HCT116 (cell line): ENCODE measurements around the gene HOXD9. TPM values are rescaled to one million over a fixed set of nuclear protein-coding genes. Genes with fewer than 3 reads are reported as not detected.

Experiments used
- ATAC-seq: fragments of 200-7000 bp; cut with Tn5 transposase; 2 replicates; pipeline ENCODE4 v1.9.1; 2020; ENCODE audit warnings: mild to moderate bottlenecking, moderate library complexity
- BruUV-seq: library from RNA; stranded (reverse); fragments of 400-500 nt; replicated peaks from 2 replicates; lab custom pipeline; 2021; lab: Mats Ljungman, UMichigan
- CTCF ChIA-PET: fragments of 300-600 bp; sonication (Branson Sonifier 250); formaldehyde crosslinking; loops from one replicate; lab custom pipeline; 2021; ENCODE audit warnings: antibody characterized with exemption; lab: Charles Lee
- POLR2A ChIA-PET: fragments of 300-600, 350-600 bp; sonication (Branson Sonifier 250); formaldehyde crosslinking; loops from one replicate; lab custom pipeline; 2021; ENCODE audit warnings: antibody characterized with exemption; lab: Charles Lee
- RAD21 ChIA-PET, 2 experiments: fragments of 300-600 bp; sonication (Branson Sonifier 250); formaldehyde crosslinking; loops; one replicate each; lab custom pipeline; 2023; ENCODE audit warnings: low total read pairs in 2 of 2; ENCODE audit not compliant: uncharacterized antibody in 2 of 2, unreplicated experiment in 2 of 2, low non-redundant PET in 1 of 2; lab: Charles Lee
- DNase-seq: peaks from one replicate; pipeline ENCODE4 v3.0.0-alpha.2; 2010; ENCODE audit warnings: low read depth, low spot score
- H2AFZ ChIP-seq: fragments of 200-600 bp; shearing (Covaris generic), sonication (generic); 2 replicates; pipeline ENCODE4 v1.6.1; 2017; ENCODE audit warnings: low read depth, mixed run types, mixed read lengths, antibody characterized with exemption, low read length; ENCODE audit not compliant: poor library complexity, severe bottlenecking
- H3K27ac ChIP-seq: 2 replicates; pipeline ENCODE4 v1.5.1; 2012; ENCODE audit warnings: low read depth, low read length
- H3K27me3 ChIP-seq: fragments of 200-600 bp; sonication (generic); 2 replicates; pipeline ENCODE4 v1.6.1; 2016; ENCODE audit warnings: mixed run types, low read length, mixed read lengths; ENCODE audit not compliant: insufficient read depth
- H3K36me3 ChIP-seq, 2 experiments: fragments of 200-500 bp in 1 of 2; fragments of 200-600 bp in 1 of 2; sonication (Bioruptor generic) in 1 of 2; sonication (generic) in 1 of 2; 2 replicates each; pipeline versions ENCODE4 v1.5.1 to v1.6.1; 2014 to 2016; ENCODE audit warnings: low read length in 2 of 2, inconsistent platforms in 1 of 2, mixed read lengths in 1 of 2, mixed run types in 1 of 2; ENCODE audit not compliant: insufficient read depth in 2 of 2, control insufficient read depth in 1 of 2
- H3K4me1 ChIP-seq, 2 experiments: fragments of 200-600 bp in 1 of 2; sonication (generic) in 1 of 2; 2 replicates each; pipeline versions ENCODE4 v1.5.1 to v1.6.1; 2012 to 2017; ENCODE audit warnings: low read length in 2 of 2, inconsistent platforms in 1 of 2, mild to moderate bottlenecking in 1 of 2, mixed read lengths in 1 of 2, mixed run types in 1 of 2, moderate library complexity in 1 of 2; ENCODE audit not compliant: insufficient read depth in 2 of 2, control insufficient read depth in 1 of 2
- H3K4me2 ChIP-seq: fragments of 200-600 bp; sonication (generic); 2 replicates; pipeline ENCODE4 v1.6.1; 2017; ENCODE audit warnings: mixed run types, low read length, mixed read lengths
- H3K4me3 ChIP-seq, 2 experiments: fragments of 200-600 bp in 1 of 2; sonication (generic) in 1 of 2; replicated peaks in 1 of 2; 2 replicates each; pipeline ENCODE4 v1.5.1; 2011 to 2016; ENCODE audit warnings: low read length in 2 of 2, control low read depth in 1 of 2, low read depth in 1 of 2, mild to moderate bottlenecking in 1 of 2, mixed read lengths in 1 of 2, mixed run types in 1 of 2
- H3K79me2 ChIP-seq: fragments of 200-600 bp; sonication (generic); 2 replicates; pipeline ENCODE4 v1.6.1; 2017; ENCODE audit warnings: mild to moderate bottlenecking, mixed run types, low read length, moderate library complexity, mixed read lengths; ENCODE audit not compliant: insufficient read depth
- H3K9ac ChIP-seq: fragments of 200-600 bp; sonication (generic); 2 replicates; pipeline ENCODE4 v1.6.1; 2016; ENCODE audit warnings: low read length, mixed read lengths
- H3K9me2 ChIP-seq: fragments of 200-600 bp; sonication (generic), shearing (Covaris generic); 2 replicates; pipeline ENCODE4 v1.6.1; 2017; ENCODE audit warnings: mixed run types, mild to moderate bottlenecking, moderate library complexity; ENCODE audit not compliant: insufficient read depth
- H3K9me3 ChIP-seq, 2 experiments: fragments of 200-500 bp in 1 of 2; fragments of 200-600 bp in 1 of 2; sonication (Bioruptor generic) in 1 of 2; sonication (generic) in 1 of 2; 2 replicates each; pipeline ENCODE4 v1.6.1; 2014 to 2017; ENCODE audit warnings: low read length in 2 of 2, mixed read lengths in 2 of 2, inconsistent platforms in 1 of 2, low read depth in 1 of 2, mild to moderate bottlenecking in 1 of 2, mixed run types in 1 of 2, moderate library complexity in 1 of 2; ENCODE audit not compliant: control insufficient read depth in 1 of 2, insufficient read depth in 1 of 2
- H4K20me1 ChIP-seq: fragments of 200-600 bp; sonication (generic), shearing (Covaris generic); 2 replicates; pipeline ENCODE4 v1.6.1; 2017; ENCODE audit warnings: mixed run types, mild to moderate bottlenecking, moderate library complexity; ENCODE audit not compliant: insufficient read depth
- ATF3 ChIP-seq: IDR thresholded peaks from 2 replicates; pipeline ENCODE4 v1.6.1; 2012
- EGR1 ChIP-seq: IDR thresholded peaks from 2 replicates; pipeline ENCODE4 v1.6.1; 2012; ENCODE audit warnings: low read depth
- POLR2AphosphoS5 ChIP-seq: IDR thresholded peaks from 2 replicates; pipeline ENCODE4 v1.6.1; 2011; ENCODE audit warnings: mild to moderate bottlenecking, low read depth, low read length, moderate library complexity
- SIN3A ChIP-seq: IDR thresholded peaks from 2 replicates; pipeline ENCODE4 v1.6.1; 2012; ENCODE audit warnings: low read depth
- SRF ChIP-seq: IDR thresholded peaks from 2 replicates; pipeline ENCODE4 v1.6.1; 2012; ENCODE audit warnings: low read depth
- TCF7L2 ChIP-seq: IDR thresholded peaks from 2 replicates; pipeline ENCODE4 v1.7.0; 2011; ENCODE audit warnings: borderline replicate concordance, inconsistent platforms; ENCODE audit not compliant: insufficient read depth, insufficient read length; ENCODE audit errors: extremely low read depth
- ZFX ChIP-seq: fragments of 450-650 bp; IDR thresholded peaks from 2 replicates; pipeline ENCODE4 v1.6.1; 2017
- intact Hi-C: fragments of 100-400 bp; cut with micrococcal nuclease; formaldehyde crosslinking; loops from 2 replicates; pipeline ENCODE4 v1.10.0; 2022
- total RNA-seq: library from RNA; stranded (reverse); gene quantifications from one replicate; pipeline ENCODE4 v1.2.1, GENCODE V29; 2021; ENCODE audit not compliant: unreplicated experiment
- TF ChIP-seq, protein P1 (sequence below): IDR thresholded peaks from 2 replicates; pipeline ENCODE4 v1.6.1; 2012; ENCODE audit warnings: low read depth

The HOXD9 gene
- total RNA-seq, 1 experiment from 2014 or later, result not detected

GRCh38 chr2:176103742-176104315 lies 18.7 kb upstream of the HOXD9 start:
- BruUV-seq, result no TSS peak
- no peaks in the 10 kb centered on the region for H3K36me3 ChIP-seq
- H3K27me3 ChIP-seq, result no peaks in the 10 kb centered on the region
- no peak overlapping the region for H2AFZ ChIP-seq
- ChIA-PET RAD21 (no interaction called here), CTCF (no interaction called here), POLR2A (no interaction called here)
- no peaks in the 10 kb centered on the region for H3K9me2 ChIP-seq
- ATAC-seq (no peak), DNase-seq (no peak)
- H3K4me3 ChIP-seq, result no peak overlapping the region
- H4K20me1 ChIP-seq, result no peaks in the 10 kb centered on the region
- intact Hi-C loops, result no loop called here
- no peak overlapping the region for H3K9ac ChIP-seq
- TF ChIP-seq, protein P1, sequence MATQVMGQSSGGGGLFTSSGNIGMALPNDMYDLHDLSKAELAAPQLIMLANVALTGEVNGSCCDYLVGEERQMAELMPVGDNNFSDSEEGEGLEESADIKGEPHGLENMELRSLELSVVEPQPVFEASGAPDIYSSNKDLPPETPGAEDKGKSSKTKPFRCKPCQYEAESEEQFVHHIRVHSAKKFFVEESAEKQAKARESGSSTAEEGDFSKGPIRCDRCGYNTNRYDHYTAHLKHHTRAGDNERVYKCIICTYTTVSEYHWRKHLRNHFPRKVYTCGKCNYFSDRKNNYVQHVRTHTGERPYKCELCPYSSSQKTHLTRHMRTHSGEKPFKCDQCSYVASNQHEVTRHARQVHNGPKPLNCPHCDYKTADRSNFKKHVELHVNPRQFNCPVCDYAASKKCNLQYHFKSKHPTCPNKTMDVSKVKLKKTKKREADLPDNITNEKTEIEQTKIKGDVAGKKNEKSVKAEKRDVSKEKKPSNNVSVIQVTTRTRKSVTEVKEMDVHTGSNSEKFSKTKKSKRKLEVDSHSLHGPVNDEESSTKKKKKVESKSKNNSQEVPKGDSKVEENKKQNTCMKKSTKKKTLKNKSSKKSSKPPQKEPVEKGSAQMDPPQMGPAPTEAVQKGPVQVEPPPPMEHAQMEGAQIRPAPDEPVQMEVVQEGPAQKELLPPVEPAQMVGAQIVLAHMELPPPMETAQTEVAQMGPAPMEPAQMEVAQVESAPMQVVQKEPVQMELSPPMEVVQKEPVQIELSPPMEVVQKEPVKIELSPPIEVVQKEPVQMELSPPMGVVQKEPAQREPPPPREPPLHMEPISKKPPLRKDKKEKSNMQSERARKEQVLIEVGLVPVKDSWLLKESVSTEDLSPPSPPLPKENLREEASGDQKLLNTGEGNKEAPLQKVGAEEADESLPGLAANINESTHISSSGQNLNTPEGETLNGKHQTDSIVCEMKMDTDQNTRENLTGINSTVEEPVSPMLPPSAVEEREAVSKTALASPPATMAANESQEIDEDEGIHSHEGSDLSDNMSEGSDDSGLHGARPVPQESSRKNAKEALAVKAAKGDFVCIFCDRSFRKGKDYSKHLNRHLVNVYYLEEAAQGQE, result no peak
- TF ChIP-seq ATF3 (no peak), EGR1 (no peak), ZFX (no peak), POLR2AphosphoS5 (no peak), SIN3A (no peak), SRF (no peak), TCF7L2 (no peak)
- no peak overlapping the region for H3K27ac ChIP-seq
- H3K9me3 ChIP-seq, result no peaks in the 10 kb centered on the region
- H3K79me2 ChIP-seq, result no peaks in the 10 kb centered on the region
- H3K4me1 ChIP-seq, result peaks cover 0 to 11% of the 10 kb centered on the region in 2 experiments; a peak in 1 of 4 replicates
- H3K4me2 ChIP-seq, result no peak overlapping the region
